Measurements from ENCODE around the gene PATL1. TPM values are rescaled to one million over a fixed set of nuclear protein-coding genes. Genes with fewer than 3 reads are reported as not detected.
"Not testable (repeated sequence)": the region's sequence is repeated elsewhere in the genome, so short reads cannot be mapped to it uniquely, and the experiment has no call there.

PATL1 gene
- polyA plus RNA-seq, 4 donors: 14.5 to 36.2 (median 19.0) TPM

DNA sequence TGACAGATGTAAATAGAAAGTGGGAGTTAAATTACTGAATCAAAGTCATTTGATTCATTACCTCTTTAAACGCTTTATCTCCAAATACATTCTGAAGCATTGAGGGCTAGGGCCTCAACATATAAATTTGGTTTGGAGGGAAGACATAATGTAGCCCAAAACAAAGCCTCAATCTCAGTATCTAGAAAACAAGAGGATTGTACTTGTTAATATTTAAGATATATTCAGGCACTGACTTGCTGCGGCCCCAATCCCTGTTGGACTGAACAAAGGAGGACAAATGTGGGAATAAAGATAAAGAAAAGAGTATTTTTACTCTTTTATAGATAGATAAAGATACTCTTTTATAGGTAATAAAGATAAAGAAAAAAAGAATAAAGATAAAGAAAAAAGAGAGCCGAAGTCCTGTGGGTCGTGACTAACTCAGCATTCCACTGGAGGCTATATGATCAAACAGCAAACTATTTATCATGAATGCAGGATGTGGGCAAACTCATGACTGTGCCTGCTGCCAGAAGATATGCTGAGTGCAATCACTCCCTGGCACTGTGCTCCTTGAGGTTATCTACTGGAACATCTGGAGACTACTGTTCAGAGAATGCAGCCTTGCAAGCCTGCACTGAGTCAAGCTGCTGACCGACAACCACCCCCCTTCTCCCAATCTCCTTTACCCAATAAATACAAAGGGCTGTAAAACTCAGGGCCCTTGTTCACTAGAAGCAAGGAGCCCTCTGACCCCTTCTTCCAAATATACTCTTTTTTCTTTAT lies 37.9 kb upstream of the PATL1 start:
- Histone ChIP-seq H3K27ac (ENCODE audit: low read depth in 1 of 3, low read length in 2 of 3) (peak overlapping the region in 1 of 3 donors; percentile 14), H3K27me3 (ENCODE audit: control insufficient read depth in 3 of 3, insufficient read depth in 3 of 3, low read length in 3 of 3) (no peaks in the 10 kb centered on the region), H3K4me1 (ENCODE audit: control insufficient read depth in 3 of 3, insufficient read depth in 2 of 3, low read depth in 1 of 3, low read length in 2 of 3) (peaks cover 0 to 17% (median 0%) of the 10 kb centered on the region in 3 donors), H3K4me3 (ENCODE audit: low read depth in 1 of 3, low read length in 3 of 3) (no peak overlapping the region), H3K9me3 (ENCODE audit: control insufficient read depth in 2 of 2, insufficient read depth in 1 of 2, low read depth in 1 of 2, low read length in 1 of 2) (peaks cover 0 to 6% of the 10 kb centered on the region in 2 donors), H3K36me3 (ENCODE audit: control insufficient read depth in 3 of 3, insufficient read depth in 2 of 3, low read depth in 1 of 3, low read length in 3 of 3) (no peaks in the 10 kb centered on the region)
- 14 to 50% (median 34%) methylated on average over 5 of the region's 5 CpGs for WGBS, 3 donors
- peak; percentile 48 to 79 for DNase-seq
- no peak for FAIRE-seq

DNA sequence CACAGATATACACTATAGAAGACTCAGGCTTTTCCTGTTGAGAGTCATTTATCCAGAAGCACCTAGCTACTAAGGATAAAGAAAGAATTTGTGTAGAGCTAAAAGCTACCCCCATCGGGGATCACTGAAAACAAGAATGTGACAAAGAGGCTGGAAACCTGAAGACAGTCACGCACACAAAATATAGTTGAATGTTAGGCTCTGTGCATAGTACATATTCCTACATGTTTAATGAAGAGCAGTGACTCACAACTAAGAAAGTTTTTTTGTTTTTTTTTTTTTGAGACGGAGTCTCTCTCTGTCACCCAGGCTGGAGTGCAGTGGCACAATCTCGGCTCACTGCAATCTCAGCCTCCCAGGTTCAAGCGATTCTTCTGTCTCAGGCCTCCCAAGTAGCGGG lies 36.5 kb upstream of the PATL1 start:
- 95 to 98% (median 96%) methylated on average over 6 of the region's 6 CpGs for WGBS, 3 donors
- H3K27ac ChIP-seq (ENCODE audit: low read depth in 1 of 3, low read length in 2 of 3): no peak overlapping the region
- no peak for FAIRE-seq

DNA sequence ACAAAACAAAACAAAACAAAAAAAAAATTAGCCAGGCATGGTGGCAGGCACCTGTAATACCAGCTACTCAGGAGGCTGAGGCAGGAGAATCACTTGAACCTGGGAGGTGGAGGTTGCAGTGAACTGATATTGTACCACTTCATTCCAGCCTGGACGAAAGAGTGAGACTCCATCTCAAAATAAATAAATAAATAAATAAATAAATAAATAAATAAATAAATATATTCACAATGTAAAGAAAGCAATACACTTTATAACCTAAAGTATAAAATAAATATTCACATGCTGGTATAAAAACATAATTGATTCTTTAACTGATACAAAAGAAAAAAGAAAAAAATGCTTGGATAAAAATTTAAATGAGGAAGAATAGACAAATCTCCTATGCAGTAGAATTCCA lies 34.7 kb upstream of the PATL1 start:
- H3K4me1 ChIP-seq (ENCODE audit: control insufficient read depth in 3 of 3, insufficient read depth in 2 of 3, low read depth in 1 of 3, low read length in 2 of 3): peaks cover 0 to 17% (median 0%) of the 10 kb centered on the region in 3 donors
- H3K27ac ChIP-seq (ENCODE audit: low read depth in 1 of 3, low read length in 2 of 3); H3K36me3 ChIP-seq (ENCODE audit: control insufficient read depth in 3 of 3, insufficient read depth in 2 of 3, low read depth in 1 of 3, low read length in 3 of 3); H3K27me3 ChIP-seq (ENCODE audit: control insufficient read depth in 3 of 3, insufficient read depth in 3 of 3, low read length in 3 of 3); FAIRE-seq; H3K4me3 ChIP-seq (ENCODE audit: low read depth in 1 of 3, low read length in 3 of 3); DNase-seq: not testable (repeated sequence)
- peaks cover 0 to 11% of the 10 kb centered on the region in 2 donors for H3K9me3 ChIP-seq (ENCODE audit: control insufficient read depth in 2 of 2, insufficient read depth in 1 of 2, low read depth in 1 of 2, low read length in 1 of 2)
- 91 to 100% (median 92%) methylated on average over 1 of the region's 1 CpG for WGBS, 3 donors

More for the DNA sequence above, 36.5 kb upstream of the PATL1 start:
- DNase-seq: no peak
- H3K36me3 ChIP-seq (ENCODE audit: control insufficient read depth in 3 of 3, insufficient read depth in 2 of 3, low read depth in 1 of 3, low read length in 3 of 3): no peaks in the 10 kb centered on the region
- peaks cover 0 to 17% (median 0%) of the 10 kb centered on the region in 3 donors for H3K4me1 ChIP-seq (ENCODE audit: control insufficient read depth in 3 of 3, insufficient read depth in 2 of 3, low read depth in 1 of 3, low read length in 2 of 3)
- no peaks in the 10 kb centered on the region for H3K27me3 ChIP-seq (ENCODE audit: control insufficient read depth in 3 of 3, insufficient read depth in 3 of 3, low read length in 3 of 3)
- peaks cover 0 to 11% of the 10 kb centered on the region in 2 donors for H3K9me3 ChIP-seq (ENCODE audit: control insufficient read depth in 2 of 2, insufficient read depth in 1 of 2, low read depth in 1 of 2, low read length in 1 of 2)
- H3K4me3 ChIP-seq (ENCODE audit: low read depth in 1 of 3, low read length in 3 of 3): no peak overlapping the region

- not testable (repeated sequence) for H3K36me3 ChIP-seq (ENCODE audit: control insufficient read depth in 3 of 3, insufficient read depth in 2 of 3, low read depth in 1 of 3, low read length in 3 of 3); H3K4me1 ChIP-seq (ENCODE audit: control insufficient read depth in 3 of 3, insufficient read depth in 2 of 3, low read depth in 1 of 3, low read length in 2 of 3); FAIRE-seq; H3K4me3 ChIP-seq (ENCODE audit: low read depth in 1 of 3, low read length in 3 of 3); H3K9me3 ChIP-seq (ENCODE audit: control insufficient read depth in 2 of 2, insufficient read depth in 1 of 2, low read depth in 1 of 2, low read length in 1 of 2); H3K27me3 ChIP-seq (ENCODE audit: control insufficient read depth in 3 of 3, insufficient read depth in 3 of 3, low read length in 3 of 3); DNase-seq; H3K27ac ChIP-seq (ENCODE audit: low read depth in 1 of 3, low read length in 2 of 3)
- 19 to 66% (median 37%) methylated on average over 4 of the region's 5 CpGs for WGBS, 3 donors
Measured at GRCh38 chr11:59700157-59700556, 31.3 kb upstream of the PATL1 start.

DNA sequence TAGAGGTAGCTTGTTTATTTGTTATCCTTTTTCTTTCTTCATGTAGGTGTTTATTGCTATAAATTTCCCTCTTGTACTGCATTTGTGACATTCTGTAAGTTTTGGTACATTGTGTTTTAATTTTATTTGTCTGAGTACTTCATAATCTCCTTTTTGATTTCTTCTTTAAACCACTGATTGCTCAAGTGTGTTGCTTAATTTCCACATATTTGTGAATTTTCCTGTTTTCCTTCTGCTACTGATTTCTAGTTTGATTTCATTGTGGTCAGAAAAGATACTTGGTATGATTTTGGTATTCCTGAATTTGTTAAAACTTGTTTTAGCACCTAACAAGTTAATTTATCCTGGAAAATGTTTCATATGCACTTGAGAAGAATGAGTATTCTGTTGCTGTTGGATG lies 29.7 kb upstream of the PATL1 start:
- no peaks in the 10 kb centered on the region for H3K36me3 ChIP-seq (ENCODE audit: control insufficient read depth in 3 of 3, insufficient read depth in 2 of 3, low read depth in 1 of 3, low read length in 3 of 3)
- no peak overlapping the region for H3K27ac ChIP-seq (ENCODE audit: low read depth in 1 of 3, low read length in 2 of 3)
- FAIRE-seq (no peak), DNase-seq (no peak)
- no peaks in the 10 kb centered on the region for H3K4me1 ChIP-seq (ENCODE audit: control insufficient read depth in 3 of 3, insufficient read depth in 2 of 3, low read depth in 1 of 3, low read length in 2 of 3)
- no peak overlapping the region for H3K4me3 ChIP-seq (ENCODE audit: low read depth in 1 of 3, low read length in 3 of 3)
- peaks cover 0 to 8% of the 10 kb centered on the region in 2 donors for H3K9me3 ChIP-seq (ENCODE audit: control insufficient read depth in 2 of 2, insufficient read depth in 1 of 2, low read depth in 1 of 2, low read length in 1 of 2)
- H3K27me3 ChIP-seq (ENCODE audit: control insufficient read depth in 3 of 3, insufficient read depth in 3 of 3, low read length in 3 of 3): no peaks in the 10 kb centered on the region

DNA sequence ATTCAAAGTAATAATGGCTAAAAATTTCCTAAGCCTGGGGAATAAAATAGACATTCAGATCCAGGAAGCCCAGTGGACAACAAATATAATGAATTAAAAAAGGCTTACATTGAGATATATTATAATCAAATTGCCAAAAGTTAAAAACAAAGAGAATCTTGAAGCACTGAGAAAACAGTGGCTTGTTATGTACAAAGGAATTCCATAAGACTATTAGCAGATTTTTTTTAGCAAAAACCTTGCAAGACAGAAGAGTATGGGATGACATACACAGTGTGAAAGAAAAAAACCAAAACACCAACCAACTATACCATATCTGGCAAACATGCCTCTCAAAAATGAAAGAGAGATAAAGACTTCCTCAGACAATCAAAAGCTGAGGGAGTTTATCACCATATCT lies 24.1 kb upstream of the PATL1 start:
- Histone ChIP-seq H3K9me3 (ENCODE audit: control insufficient read depth in 2 of 2, insufficient read depth in 1 of 2, low read depth in 1 of 2, low read length in 1 of 2) (peaks cover 0 to 23% of the 10 kb centered on the region in 2 donors), H3K27me3 (ENCODE audit: control insufficient read depth in 3 of 3, insufficient read depth in 3 of 3, low read length in 3 of 3) (no peaks in the 10 kb centered on the region), H3K36me3 (ENCODE audit: control insufficient read depth in 3 of 3, insufficient read depth in 2 of 3, low read depth in 1 of 3, low read length in 3 of 3) (no peaks in the 10 kb centered on the region), H3K27ac (ENCODE audit: low read depth in 1 of 3, low read length in 2 of 3) (no peak overlapping the region), H3K4me3 (ENCODE audit: low read depth in 1 of 3, low read length in 3 of 3) (no peak overlapping the region), H3K4me1 (ENCODE audit: control insufficient read depth in 3 of 3, insufficient read depth in 2 of 3, low read depth in 1 of 3, low read length in 2 of 3) (peaks cover 0 to 7% (median 0%) of the 10 kb centered on the region in 3 donors)
- no peak for DNase-seq
- no peak for FAIRE-seq

- H3K4me3 ChIP-seq (ENCODE audit: low read depth in 1 of 3, low read length in 3 of 3): no peak overlapping the region
- no peak for FAIRE-seq
- no peak for DNase-seq
- H3K9me3 ChIP-seq (ENCODE audit: control insufficient read depth in 2 of 2, insufficient read depth in 1 of 2, low read depth in 1 of 2, low read length in 1 of 2): peaks cover 0 to 24% of the 10 kb centered on the region in 2 donors
- no peaks in the 10 kb centered on the region for H3K27me3 ChIP-seq (ENCODE audit: control insufficient read depth in 3 of 3, insufficient read depth in 3 of 3, low read length in 3 of 3)
- no peaks in the 10 kb centered on the region for H3K36me3 ChIP-seq (ENCODE audit: control insufficient read depth in 3 of 3, insufficient read depth in 2 of 3, low read depth in 1 of 3, low read length in 3 of 3)
- WGBS, 3 donors: 67 to 96% (median 76%) methylated on average over 2 of the region's 2 CpGs
- H3K4me1 ChIP-seq (ENCODE audit: control insufficient read depth in 3 of 3, insufficient read depth in 2 of 3, low read depth in 1 of 3, low read length in 2 of 3): peaks cover 0 to 7% (median 0%) of the 10 kb centered on the region in 3 donors
- no peak overlapping the region for H3K27ac ChIP-seq (ENCODE audit: low read depth in 1 of 3, low read length in 2 of 3)
Measured at GRCh38 chr11:59691156-59691555, 22.3 kb upstream of the PATL1 start.

- DNase-seq (no peak), FAIRE-seq (no peak)
- H3K27me3 ChIP-seq (ENCODE audit: control insufficient read depth in 3 of 3, insufficient read depth in 3 of 3, low read length in 3 of 3): no peaks in the 10 kb centered on the region
- no peaks in the 10 kb centered on the region for H3K36me3 ChIP-seq (ENCODE audit: control insufficient read depth in 3 of 3, insufficient read depth in 2 of 3, low read depth in 1 of 3, low read length in 3 of 3)
- 50 to 60% (median 52%) methylated on average over 3 of the region's 3 CpGs for WGBS, 3 donors
- H3K9me3 ChIP-seq (ENCODE audit: control insufficient read depth in 2 of 2, insufficient read depth in 1 of 2, low read depth in 1 of 2, low read length in 1 of 2): peaks cover 0 to 21% of the 10 kb centered on the region in 2 donors
- peaks cover 0 to 7% (median 0%) of the 10 kb centered on the region in 3 donors for H3K4me1 ChIP-seq (ENCODE audit: control insufficient read depth in 3 of 3, insufficient read depth in 2 of 3, low read depth in 1 of 3, low read length in 2 of 3)
- peak overlapping the region in 1 of 3 donors; percentile 85 for H3K27ac ChIP-seq (ENCODE audit: low read depth in 1 of 3, low read length in 2 of 3)
- no peak overlapping the region for H3K4me3 ChIP-seq (ENCODE audit: low read depth in 1 of 3, low read length in 3 of 3)
Measured at GRCh38 chr11:59689015-59689414, 20.2 kb upstream of the PATL1 start.

All from small intestine (tissue), 7 donors.